HG03520 (cell line): ENCODE results near the gene SRD5A1.

ENCODE experiments used
- ATAC-seq: cut with Tn5 transposase; IDR thresholded peaks from one replicate; pipeline ENCODE4 v1.9.1; 2021; ENCODE audit warnings: mild to moderate bottlenecking, moderate library complexity; ENCODE audit not compliant: unreplicated experiment

Gene SRD5A1

GRCh38 chr5:6711409-6712141, 78.3 kb downstream of the SRD5A1 start:
- ATAC-seq, result peak; percentile 20

- ATAC-seq, result peak; percentile 8
Observed at GRCh38 chr5:6712142-6712576, 78.9 kb downstream of the SRD5A1 start.

- peak; percentile 60 for ATAC-seq
Observed at GRCh38 chr5:6712577-6713273, 79.5 kb downstream of the SRD5A1 start.

- ATAC-seq, result peak; percentile 23
Observed at GRCh38 chr5:6713274-6714225, 80.3 kb downstream of the SRD5A1 start, which contains the start of gene TENT4A. TENT4A (plus strand) TSS chr5:6713432; CDS start chr5:6713984, 552 bp downstream.

GRCh38 chr5:6714226-6715041, 81.2 kb downstream of the SRD5A1 start:
- ATAC-seq, result no peak

- no peak for ATAC-seq
Observed at GRCh38 chr5:6715271-6715670, 82.0 kb downstream of the SRD5A1 start.

- no peak for ATAC-seq
Observed at GRCh38 chr5:6715758-6716628, 82.8 kb downstream of the SRD5A1 start.

- no peak for ATAC-seq
Observed at GRCh38 chr5:6716629-6717149, 83.4 kb downstream of the SRD5A1 start.

GRCh38 chr5:6717247-6717646, 84.0 kb downstream of the SRD5A1 start:
- ATAC-seq, result no peak

GRCh38 chr5:6717687-6718086, 84.4 kb downstream of the SRD5A1 start:
- no peak for ATAC-seq

- ATAC-seq, result no peak
Observed at GRCh38 chr5:6718161-6718681, 85.0 kb downstream of the SRD5A1 start.

- ATAC-seq, result no peak
Observed at GRCh38 chr5:6718718-6719117, 85.5 kb downstream of the SRD5A1 start.

- ATAC-seq, result no peak
Observed at GRCh38 chr5:6719417-6719816, 86.2 kb downstream of the SRD5A1 start.

GRCh38 chr5:6719896-6720560, 86.8 kb downstream of the SRD5A1 start:
- ATAC-seq, result no peak

GRCh38 chr5:6720561-6720921, 87.3 kb downstream of the SRD5A1 start:
- no peak for ATAC-seq

GRCh38 chr5:6721442-6721841, 88.2 kb downstream of the SRD5A1 start:
- ATAC-seq, result no peak

- ATAC-seq, result peak; percentile 38
Observed at GRCh38 chr5:6722015-6722414, 88.8 kb downstream of the SRD5A1 start.

- no peak for ATAC-seq
Observed at GRCh38 chr5:6723122-6723815, 90.0 kb downstream of the SRD5A1 start.
